Brain microvascular endothelial cell (primary cell): ENCODE data around the gene ACSS2.

ENCODE experiments used
- DNase-seq: peaks from one replicate; pipeline ENCODE4 v3.0.0-alpha.2; 2020
- H3K27ac ChIP-seq: fragments of 250-450 bp; sonication (Bioruptor Pico); 2 replicates; pipeline ENCODE4 v1.5.1; 2020; ENCODE audit warnings: mild to moderate bottlenecking, moderate library complexity
- H3K27me3 ChIP-seq: fragments of 250-450 bp; sonication (Bioruptor Pico); replicated peaks from 2 replicates; pipeline ENCODE4 v1.5.1; 2020; ENCODE audit warnings: mild to moderate bottlenecking
- H3K36me3 ChIP-seq: fragments of 250-450 bp; sonication (Bioruptor Pico); replicated peaks from 2 replicates; pipeline ENCODE4 v1.5.1; 2020; ENCODE audit warnings: mild to moderate bottlenecking
- H3K4me3 ChIP-seq: 2 replicates; pipeline ENCODE4 v1.5.1; 2011; ENCODE audit warnings: low read depth, mild to moderate bottlenecking, control low read depth, low read length, moderate library complexity
- in situ Hi-C: cut with HindIII; loops from 2 replicates; pipeline ENCODE4 v1.10.0; 2017; ENCODE audit warnings: low sequenced_read_pairs, low pct_ligation_motif_present
- TF ChIP-seq, protein P1 (sequence below): IDR thresholded peaks from 2 replicates; pipeline ENCODE4 v1.5.1; 2011; ENCODE audit warnings: low read depth, mild to moderate bottlenecking, moderate library complexity, low read length, control low read depth, inconsistent platforms; ENCODE audit errors: missing control alignments

ACSS2 gene

DNA sequence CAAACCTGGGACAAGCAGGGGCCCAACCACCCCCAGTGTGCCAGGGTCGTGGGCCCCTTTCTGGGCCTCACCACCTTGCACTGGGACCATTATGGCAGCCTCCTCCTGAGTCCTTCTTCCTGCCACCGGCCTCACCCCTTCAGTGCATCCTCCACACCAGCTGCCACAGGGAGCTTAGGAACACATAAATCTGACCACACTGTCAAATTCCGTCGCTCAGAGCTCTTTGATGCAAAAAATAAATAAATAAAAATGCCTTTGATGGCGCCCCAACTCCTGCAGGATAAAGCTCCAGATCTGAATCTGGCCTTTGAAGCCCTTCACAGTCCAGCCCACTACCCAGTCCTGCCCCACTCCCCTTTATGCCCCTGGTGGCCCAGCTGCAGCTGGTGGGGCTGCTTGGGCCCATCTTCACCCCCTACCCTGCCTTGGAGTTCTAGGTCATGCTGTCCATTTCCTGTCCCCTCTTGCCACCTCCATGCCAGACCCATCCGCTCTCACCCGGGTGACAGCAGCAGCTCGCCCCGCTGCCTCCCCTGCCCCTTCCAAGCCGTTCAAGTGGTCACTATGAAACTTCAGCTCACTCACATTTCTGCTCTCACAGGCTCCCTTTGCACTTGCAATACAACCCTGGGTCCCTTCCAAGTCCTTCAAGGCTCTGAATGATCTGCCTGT lies 95.3 kb downstream of the ACSS2 start:
- in situ Hi-C loops: no loop called here
- Histone ChIP-seq H3K4me3 (no peak overlapping the region), H3K27me3 (no peaks in the 10 kb centered on the region), H3K27ac (no peak overlapping the region), H3K36me3 (no peaks in the 10 kb centered on the region)
- DNase-seq: no peak
- TF ChIP-seq, protein P1, sequence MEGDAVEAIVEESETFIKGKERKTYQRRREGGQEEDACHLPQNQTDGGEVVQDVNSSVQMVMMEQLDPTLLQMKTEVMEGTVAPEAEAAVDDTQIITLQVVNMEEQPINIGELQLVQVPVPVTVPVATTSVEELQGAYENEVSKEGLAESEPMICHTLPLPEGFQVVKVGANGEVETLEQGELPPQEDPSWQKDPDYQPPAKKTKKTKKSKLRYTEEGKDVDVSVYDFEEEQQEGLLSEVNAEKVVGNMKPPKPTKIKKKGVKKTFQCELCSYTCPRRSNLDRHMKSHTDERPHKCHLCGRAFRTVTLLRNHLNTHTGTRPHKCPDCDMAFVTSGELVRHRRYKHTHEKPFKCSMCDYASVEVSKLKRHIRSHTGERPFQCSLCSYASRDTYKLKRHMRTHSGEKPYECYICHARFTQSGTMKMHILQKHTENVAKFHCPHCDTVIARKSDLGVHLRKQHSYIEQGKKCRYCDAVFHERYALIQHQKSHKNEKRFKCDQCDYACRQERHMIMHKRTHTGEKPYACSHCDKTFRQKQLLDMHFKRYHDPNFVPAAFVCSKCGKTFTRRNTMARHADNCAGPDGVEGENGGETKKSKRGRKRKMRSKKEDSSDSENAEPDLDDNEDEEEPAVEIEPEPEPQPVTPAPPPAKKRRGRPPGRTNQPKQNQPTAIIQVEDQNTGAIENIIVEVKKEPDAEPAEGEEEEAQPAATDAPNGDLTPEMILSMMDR: no peak

DNA sequence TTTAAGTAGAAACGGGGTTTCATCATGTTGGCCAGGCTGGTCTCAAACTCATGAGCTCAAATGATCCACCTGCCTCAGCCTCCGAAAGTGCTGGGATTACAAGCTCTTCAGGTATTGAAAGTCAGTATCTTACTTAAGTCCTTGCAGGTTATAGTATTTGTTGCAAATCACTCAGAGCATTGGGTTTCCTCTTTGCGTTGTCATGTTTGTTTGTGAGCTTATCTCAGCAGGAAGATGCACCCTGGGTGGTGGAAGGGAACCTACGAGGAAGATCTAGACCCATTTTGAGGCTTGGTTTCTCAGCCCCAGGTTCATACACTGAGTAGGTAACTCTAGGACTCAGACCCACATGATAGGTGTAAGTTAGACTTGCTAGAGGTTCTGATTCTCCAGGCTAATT lies 97.8 kb downstream of the ACSS2 start:
- in situ Hi-C loops: no loop called here
- H3K4me3 ChIP-seq: no peak overlapping the region
- no peaks in the 10 kb centered on the region for H3K27me3 ChIP-seq
- H3K27ac ChIP-seq: no peak overlapping the region
- TF ChIP-seq, protein P1: no peak
- DNase-seq: no peak
- no peaks in the 10 kb centered on the region for H3K36me3 ChIP-seq

DNA sequence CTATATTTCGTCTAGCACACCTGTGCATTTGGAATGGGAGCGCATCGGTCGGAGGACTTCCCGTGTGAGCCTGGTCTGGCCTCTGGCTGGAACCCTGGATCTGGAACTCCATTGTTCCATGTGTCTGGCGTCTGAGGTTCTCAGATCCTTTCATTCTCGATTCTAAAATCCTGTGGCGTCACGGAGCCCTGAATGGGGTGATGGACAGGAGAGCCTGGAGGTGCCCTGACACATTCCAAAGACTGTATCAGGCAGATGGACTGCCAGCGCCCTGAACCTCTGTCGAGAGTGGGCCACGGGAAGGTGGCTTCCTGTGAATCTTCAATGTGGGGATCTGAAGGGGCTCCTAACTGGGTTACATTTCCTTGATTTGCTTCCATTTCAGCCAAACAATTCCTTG lies 99.9 kb downstream of the ACSS2 start:
- TF ChIP-seq, protein P1: no peak
- Histone ChIP-seq H3K27ac (no peak overlapping the region), H3K27me3 (no peaks in the 10 kb centered on the region), H3K4me3 (no peak overlapping the region), H3K36me3 (no peaks in the 10 kb centered on the region)
- DNase-seq: no peak
- in situ Hi-C loops: no loop called here
